CD4-positive, alpha-beta T cell (primary cell): Measurements from ENCODE around the gene CFAP410. TPM values are rescaled to one million over a fixed set of nuclear protein-coding genes. Genes with fewer than 3 reads are reported as not detected.

ENCODE experiments used
- ATAC-seq: fragments of 200-7000 bp; cut with Tn5 transposase; one replicate; pipeline ENCODE4 v1.10.0; 2022; ENCODE audit warnings: mild to moderate bottlenecking; ENCODE audit not compliant: poor library complexity
- CTCF ChIA-PET: fragments of 350-600 bp; sonication (Branson Sonifier 250); formaldehyde crosslinking; loops from one replicate; lab custom pipeline; 2021; ENCODE audit warnings: antibody characterized with exemption, inconsistent platforms; lab: Charles Lee
- POLR2A ChIA-PET: fragments of 350-600 bp; sonication (Branson Sonifier 250); formaldehyde crosslinking; loops from one replicate; lab custom pipeline; 2021; ENCODE audit warnings: antibody characterized with exemption, inconsistent platforms; lab: Charles Lee
- DNase-seq, 14 experiments: peaks; one replicate each; pipeline ENCODE4 v3.0.0-alpha.2; 2013 to 2020; ENCODE audit warnings: mixed read lengths in 2 of 14
- H3K27ac ChIP-seq, 2 donors: one replicate each; pipeline versions ENCODE4 v1.5.1 to v1.7.0; 2013; ENCODE audit warnings: low read length in 2 of 2, low read depth in 1 of 2, mild to moderate bottlenecking in 1 of 2
- H3K27me3 ChIP-seq, 2 experiments: 1 replicate in 1 of 2; 2 replicates in 1 of 2; pipeline versions ENCODE4 v1.6.1 to v1.7.0; 2013; ENCODE audit warnings: low read length in 2 of 2, control low read depth in 1 of 2, mild to moderate bottlenecking in 1 of 2, moderate library complexity in 1 of 2; ENCODE audit not compliant: insufficient read depth in 2 of 2, control insufficient read depth in 1 of 2
- H3K36me3 ChIP-seq: one replicate; pipeline ENCODE4 v1.6.1; 2013; ENCODE audit warnings: low read length, control low read depth; ENCODE audit not compliant: insufficient read depth
- H3K4me1 ChIP-seq: one replicate; pipeline ENCODE4 v1.6.1; 2013; ENCODE audit warnings: low read length, control low read depth; ENCODE audit not compliant: insufficient read depth
- H3K4me3 ChIP-seq: one replicate; pipeline ENCODE4 v1.5.1; 2013; ENCODE audit warnings: mild to moderate bottlenecking, low read length, moderate library complexity
- H3K9me3 ChIP-seq, 2 experiments: 1 replicate in 1 of 2; 2 replicates in 1 of 2; pipeline versions ENCODE4 v1.6.1 to v1.7.0; 2013; ENCODE audit warnings: low read length in 2 of 2, mild to moderate bottlenecking in 2 of 2, control low read depth in 1 of 2, moderate library complexity in 1 of 2; ENCODE audit not compliant: control insufficient read depth in 1 of 2, insufficient read depth in 1 of 2
- H3K27ac Mint-ChIP-seq: one replicate; pipeline ENCODE4 v1.8.0; 2020; ENCODE audit warnings: mixed read lengths
- H3K27me3 Mint-ChIP-seq: one replicate; pipeline ENCODE4 v1.8.0; 2021; ENCODE audit warnings: mixed read lengths
- H3K36me3 Mint-ChIP-seq: one replicate; pipeline ENCODE4 v1.8.0; 2021; ENCODE audit warnings: low read depth, mixed read lengths
- H3K4me1 Mint-ChIP-seq: one replicate; pipeline ENCODE4 v1.8.0; 2021; ENCODE audit warnings: low read depth, mixed read lengths
- H3K4me3 Mint-ChIP-seq: one replicate; pipeline ENCODE4 v1.8.0; 2020; ENCODE audit warnings: mild to moderate bottlenecking, mixed read lengths
- H3K9me3 Mint-ChIP-seq: one replicate; pipeline ENCODE4 v1.8.0; 2020; ENCODE audit warnings: mixed read lengths
- CTCF ChIP-seq: fragments of 200-600 bp; IDR thresholded peaks from one replicate; pipeline ENCODE4 v1.8.0; 2022; ENCODE audit warnings: antibody characterized with exemption, mild to moderate bottlenecking
- intact Hi-C, 2 experiments: fragments of 100-400 bp; cut with DNase I in 1 of 2; cut with micrococcal nuclease in 1 of 2; formaldehyde crosslinking; loops; one replicate each; pipeline versions ENCODE4 v1.15.1 to v1.9.0; 2023 to 2025; cut with DNase I, micrococcal nuclease
- total RNA-seq, 174 experiments: library from RNA in 2 of 174; stranded (reverse) in 2 of 174; gene quantifications; one replicate each; pipeline ENCODE4 v1.2.3 and lab custom pipeline; 2021 to 2026

Gene CFAP410
- total RNA-seq, 2 experiments from 2014 or later: 50.1 to 51.6 TPM

- POLR2A ChIA-PET: no interaction called here
- H3K4me3 Mint-ChIP-seq: no peak overlapping the region
- H3K4me1 ChIP-seq: no peaks in the 10 kb centered on the region
- no peak overlapping the region for H3K27ac Mint-ChIP-seq
- H3K27me3 ChIP-seq: no peaks in the 10 kb centered on the region
- no peak overlapping the region for H3K27ac ChIP-seq
- CTCF ChIA-PET: no interaction called here
- no peak overlapping the region for H3K4me3 ChIP-seq
- TF ChIP-seq CTCF: no peak
- no peaks in the 10 kb centered on the region for H3K9me3 ChIP-seq
- H3K9me3 Mint-ChIP-seq: no peaks in the 10 kb centered on the region
- peaks cover 57% of the 10 kb centered on the region for H3K36me3 ChIP-seq
- H3K4me1 Mint-ChIP-seq: no peaks in the 10 kb centered on the region
- H3K36me3 Mint-ChIP-seq: peaks cover 26% of the 10 kb centered on the region
- intact Hi-C loops: no loop called here
- ATAC-seq (no peak), DNase-seq (no peak)
- no peaks in the 10 kb centered on the region for H3K27me3 Mint-ChIP-seq
Measured at GRCh38 chr21:44324106-44324853, 14.9 kb downstream of the CFAP410 start.

DNA sequence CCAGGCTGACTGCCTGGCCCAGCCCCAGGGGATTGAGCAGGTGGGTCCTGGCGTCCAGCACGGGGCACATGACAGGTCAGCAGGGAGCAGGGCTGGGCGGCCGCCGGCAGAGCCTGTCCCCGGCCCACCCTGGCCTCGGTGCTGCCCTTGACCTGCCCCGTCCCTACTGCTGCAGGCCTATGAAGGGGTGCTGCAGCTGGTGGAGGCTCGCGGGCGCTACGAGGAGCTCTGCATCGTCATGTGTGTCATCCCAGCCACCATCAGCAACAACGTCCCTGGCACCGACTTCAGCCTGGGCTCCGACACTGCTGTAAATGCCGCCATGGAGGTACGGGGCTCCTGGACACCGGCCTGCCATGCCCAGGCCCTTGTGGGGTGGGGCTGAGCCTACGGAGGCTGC is 15.6 kb downstream of the CFAP410 start:
- CTCF ChIA-PET: no interaction called here
- ATAC-seq: no peak
- intact Hi-C loops: no loop called here

GRCh38 chr21:44322621-44323325 is 16.4 kb downstream of the CFAP410 start:
- H3K4me1 Mint-ChIP-seq: no peaks in the 10 kb centered on the region
- POLR2A ChIA-PET: no interaction called here
- DNase-seq: no peak
- no peaks in the 10 kb centered on the region for H3K27me3 ChIP-seq
- peaks cover 23% of the 10 kb centered on the region for H3K36me3 Mint-ChIP-seq
- CTCF ChIA-PET: no interaction called here
- H3K4me3 Mint-ChIP-seq: no peak overlapping the region
- no peaks in the 10 kb centered on the region for H3K27me3 Mint-ChIP-seq
- intact Hi-C loops: no loop called here
- ATAC-seq: no peak
- H3K9me3 Mint-ChIP-seq: no peaks in the 10 kb centered on the region
- H3K27ac Mint-ChIP-seq: no peak overlapping the region
- H3K36me3 ChIP-seq: peaks cover 63% of the 10 kb centered on the region
- no peaks in the 10 kb centered on the region for H3K4me1 ChIP-seq
- H3K9me3 ChIP-seq: no peaks in the 10 kb centered on the region
- no peak overlapping the region for H3K4me3 ChIP-seq
- H3K27ac ChIP-seq: no peak overlapping the region
- no peak for TF ChIP-seq CTCF

More for the DNA sequence above, 15.6 kb downstream of the CFAP410 start:
- Mint-ChIP-seq H3K9me3 (no peaks in the 10 kb centered on the region), H3K27ac (no peak overlapping the region), H3K4me3 (no peak overlapping the region), H3K27me3 (no peaks in the 10 kb centered on the region), H3K4me1 (no peaks in the 10 kb centered on the region), H3K36me3 (peaks cover 22% of the 10 kb centered on the region)
- Histone ChIP-seq H3K36me3 (peaks cover 62% of the 10 kb centered on the region), H3K27ac (no peak overlapping the region), H3K27me3 (no peaks in the 10 kb centered on the region), H3K4me1 (no peaks in the 10 kb centered on the region), H3K4me3 (no peak overlapping the region), H3K9me3 (no peaks in the 10 kb centered on the region)
- TF ChIP-seq CTCF: no peak
- POLR2A ChIA-PET: no interaction called here
- no peak for DNase-seq
